IMR-90 (cell line): ENCODE results near the gene ARHGAP8.

ENCODE experiments used
- BHLHE40 ChIP-seq: fragments of 150-350 bp; IDR thresholded peaks from 2 replicates; pipeline ENCODE4 v1.6.1; 2016; ENCODE audit warnings: mild to moderate bottlenecking, low read depth, low read length
- CEBPB ChIP-seq: IDR thresholded peaks from 2 replicates; pipeline ENCODE4 v1.6.1; 2012; ENCODE audit warnings: low read depth, low read length, improper control_type of control experiment
- CTCF ChIP-seq: conservative IDR thresholded peaks from 2 replicates; pipeline ENCODE4 v1.5.1; 2012; ENCODE audit warnings: mild to moderate bottlenecking, low read depth, low read length, improper control_type of control experiment
- MAFK ChIP-seq: IDR thresholded peaks from 2 replicates; pipeline ENCODE4 v1.6.1; 2012; ENCODE audit warnings: low read depth, low read length, improper control_type of control experiment
- MAZ ChIP-seq: IDR thresholded peaks from 2 replicates; pipeline ENCODE4 v1.6.1; 2012; ENCODE audit warnings: low read depth, mild to moderate bottlenecking, low read length, improper control_type of control experiment, moderate library complexity, borderline replicate concordance
- MXI1 ChIP-seq: IDR thresholded peaks from 2 replicates; pipeline ENCODE4 v1.6.1; 2012; ENCODE audit warnings: low read depth, mild to moderate bottlenecking, low read length, moderate library complexity, borderline replicate concordance
- NFE2L2 ChIP-seq: fragments of 150-350 bp; IDR thresholded peaks from 2 replicates; pipeline ENCODE4 v1.6.1; 2016; ENCODE audit warnings: low read depth, mild to moderate bottlenecking, low read length
- POLR2A ChIP-seq: IDR thresholded peaks from 2 replicates; pipeline ENCODE4 v1.6.1; 2012; ENCODE audit warnings: mild to moderate bottlenecking, low read depth, low read length
- RAD21 ChIP-seq: IDR thresholded peaks from 2 replicates; pipeline ENCODE4 v1.6.1; 2012; ENCODE audit warnings: low read length, improper control_type of control experiment
- RCOR1 ChIP-seq: IDR thresholded peaks from 2 replicates; pipeline ENCODE4 v1.6.1; 2012; ENCODE audit warnings: mild to moderate bottlenecking, low read length, improper control_type of control experiment; ENCODE audit not compliant: insufficient replicate concordance
- RFX5 ChIP-seq: IDR thresholded peaks from 2 replicates; pipeline ENCODE4 v1.8.0; 2012; ENCODE audit warnings: low read depth, mild to moderate bottlenecking, low read length, moderate library complexity
- SMC3 ChIP-seq: fragments of 150-350 bp; IDR thresholded peaks from 2 replicates; pipeline ENCODE4 v1.6.1; 2016; ENCODE audit warnings: low read depth, mild to moderate bottlenecking, antibody characterized with exemption, low read length, moderate library complexity
- USF2 ChIP-seq: fragments of 150-350 bp; IDR thresholded peaks from 2 replicates; pipeline ENCODE4 v1.6.1; 2017; ENCODE audit warnings: mild to moderate bottlenecking, antibody characterized with exemption, low read length, low read depth

- no peak for TF ChIP-seq POLR2A
- no peak for TF ChIP-seq MAFK
- no peak for TF ChIP-seq CTCF
- TF ChIP-seq BHLHE40, result no peak
- TF ChIP-seq SMC3, result no peak
- no peak for TF ChIP-seq RCOR1
- no peak for TF ChIP-seq CEBPB
- TF ChIP-seq USF2, result no peak; the same call in 1 of the 2 replicates
- no peak for TF ChIP-seq NFE2L2
- TF ChIP-seq MXI1, result no peak
- no peak for TF ChIP-seq RFX5
- TF ChIP-seq RAD21, result no peak
- TF ChIP-seq MAZ, result no peak
These were observed 110.8 kb downstream of the ARHGAP8 start for GRCh38 chr22:44862981-44863860.
